DND-41 (cell line): ENCODE results near the gene LRRC3.

Experiments
- ATAC-seq: fragments of 200-7000 bp; cut with Tn5 transposase; 3 replicates; pipeline ENCODE4 v1.9.1; 2021; ENCODE audit warnings: low read depth; ENCODE audit not compliant: insufficient read depth
- DNase-seq: peaks from one replicate; pipeline ENCODE4 v3.0.0-alpha.2; 2020
- H2AFZ ChIP-seq: 2 replicates; pipeline ENCODE4 v1.6.0; 2012; ENCODE audit warnings: low read depth, low read length
- H3K27ac ChIP-seq: 2 replicates; pipeline ENCODE4 v1.5.1; 2012; ENCODE audit warnings: low read length, inconsistent platforms
- H3K27me3 ChIP-seq: fragments of 200-600 bp; sonication (generic); 2 replicates; pipeline ENCODE4 v1.6.0; 2012; ENCODE audit warnings: low read length, mild to moderate bottlenecking, inconsistent platforms; ENCODE audit not compliant: insufficient read depth, poor library complexity
- H3K36me3 ChIP-seq: 2 replicates; pipeline ENCODE4 v1.5.1; 2012; ENCODE audit warnings: low read length, inconsistent platforms; ENCODE audit not compliant: insufficient read depth
- H3K4me1 ChIP-seq: 2 replicates; pipeline ENCODE4 v1.5.1; 2012; ENCODE audit warnings: mild to moderate bottlenecking, low read length; ENCODE audit not compliant: insufficient read depth
- H3K4me2 ChIP-seq: 2 replicates; pipeline ENCODE4 v1.6.0; 2012; ENCODE audit warnings: mild to moderate bottlenecking, moderate library complexity, low read length, inconsistent platforms; ENCODE audit not compliant: insufficient read depth
- H3K4me3 ChIP-seq, 2 experiments: fragments of 200-600 bp in 1 of 2; shearing (Covaris generic) in 1 of 2; 2 replicates each; pipeline ENCODE4 v1.5.1; 2012 to 2016; ENCODE audit warnings: inconsistent platforms in 2 of 2, low read length in 2 of 2, mild to moderate bottlenecking in 2 of 2, low read depth in 1 of 2, moderate library complexity in 1 of 2
- H3K79me2 ChIP-seq: 2 replicates; pipeline ENCODE4 v1.6.0; 2012; ENCODE audit warnings: low read length, inconsistent platforms; ENCODE audit not compliant: insufficient read depth
- H3K9ac ChIP-seq: 2 replicates; pipeline ENCODE4 v1.6.0; 2012; ENCODE audit warnings: low read depth, mild to moderate bottlenecking, inconsistent platforms, low read length, moderate library complexity
- H3K9me3 ChIP-seq: 2 replicates; pipeline ENCODE4 v1.5.1; 2012; ENCODE audit warnings: low read length, moderate library complexity, mild to moderate bottlenecking, inconsistent platforms; ENCODE audit not compliant: insufficient read depth, severe bottlenecking
- H4K20me1 ChIP-seq: 2 replicates; pipeline ENCODE4 v1.6.0; 2012; ENCODE audit warnings: low read length; ENCODE audit not compliant: insufficient read depth
- EZH2 ChIP-seq: IDR thresholded peaks from 3 replicates; pipeline ENCODE4 v1.6.1; 2012; ENCODE audit warnings: borderline replicate concordance, low read depth, mild to moderate bottlenecking, moderate library complexity, low read length, inconsistent platforms; ENCODE audit not compliant: severe bottlenecking
- TF ChIP-seq, protein P1 (sequence below): IDR thresholded peaks from 2 replicates; pipeline ENCODE4 v1.5.1; 2012; ENCODE audit warnings: borderline replicate concordance, low read length, moderate library complexity, mild to moderate bottlenecking; ENCODE audit not compliant: poor library complexity, severe bottlenecking; ENCODE audit errors: extremely low read depth

The LRRC3 gene

DNA sequence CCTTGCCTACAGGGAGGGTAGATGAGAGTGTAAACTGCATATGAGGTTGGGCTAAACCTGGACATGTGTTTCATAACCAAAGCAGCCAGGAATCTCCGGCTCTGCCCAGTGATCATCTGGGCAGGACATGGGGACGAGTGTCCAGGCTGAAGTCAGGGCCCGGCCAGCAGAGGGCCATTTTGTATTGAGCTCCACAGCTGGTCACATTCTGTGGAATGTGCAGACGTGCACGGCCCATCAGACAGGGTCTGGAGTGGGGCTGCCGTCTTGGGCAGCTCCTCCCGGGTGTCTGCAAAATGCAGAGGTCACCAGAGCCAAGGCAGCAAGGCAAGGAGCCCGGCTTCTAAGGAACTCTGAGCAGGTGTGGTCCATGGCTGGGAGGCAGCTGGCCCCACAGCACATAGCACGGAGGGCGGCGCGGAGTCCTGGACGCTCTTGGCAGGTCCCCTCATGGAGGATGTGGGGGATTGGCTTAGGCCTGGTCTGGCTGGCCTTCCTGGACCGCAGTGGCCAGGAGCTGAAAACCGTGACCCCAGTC lies 6.2 kb downstream of the LRRC3 start:
- ATAC-seq (no peak), DNase-seq (no peak)
- H3K9ac ChIP-seq, result no peak overlapping the region
- no peak overlapping the region for H3K27ac ChIP-seq
- H3K27me3 ChIP-seq, result no peaks in the 10 kb centered on the region
- no peak overlapping the region for H3K4me3 ChIP-seq
- H2AFZ ChIP-seq, result no peak overlapping the region
- H4K20me1 ChIP-seq, result peaks cover 6% of the 10 kb centered on the region; the same call in 1 of the 2 replicates
- H3K4me2 ChIP-seq, result no peak overlapping the region
- TF ChIP-seq EZH2, result no peak
- H3K9me3 ChIP-seq, result no peaks in the 10 kb centered on the region
- H3K79me2 ChIP-seq, result no peaks in the 10 kb centered on the region
- H3K4me1 ChIP-seq, result no peaks in the 10 kb centered on the region
- no peaks in the 10 kb centered on the region for H3K36me3 ChIP-seq

DNA sequence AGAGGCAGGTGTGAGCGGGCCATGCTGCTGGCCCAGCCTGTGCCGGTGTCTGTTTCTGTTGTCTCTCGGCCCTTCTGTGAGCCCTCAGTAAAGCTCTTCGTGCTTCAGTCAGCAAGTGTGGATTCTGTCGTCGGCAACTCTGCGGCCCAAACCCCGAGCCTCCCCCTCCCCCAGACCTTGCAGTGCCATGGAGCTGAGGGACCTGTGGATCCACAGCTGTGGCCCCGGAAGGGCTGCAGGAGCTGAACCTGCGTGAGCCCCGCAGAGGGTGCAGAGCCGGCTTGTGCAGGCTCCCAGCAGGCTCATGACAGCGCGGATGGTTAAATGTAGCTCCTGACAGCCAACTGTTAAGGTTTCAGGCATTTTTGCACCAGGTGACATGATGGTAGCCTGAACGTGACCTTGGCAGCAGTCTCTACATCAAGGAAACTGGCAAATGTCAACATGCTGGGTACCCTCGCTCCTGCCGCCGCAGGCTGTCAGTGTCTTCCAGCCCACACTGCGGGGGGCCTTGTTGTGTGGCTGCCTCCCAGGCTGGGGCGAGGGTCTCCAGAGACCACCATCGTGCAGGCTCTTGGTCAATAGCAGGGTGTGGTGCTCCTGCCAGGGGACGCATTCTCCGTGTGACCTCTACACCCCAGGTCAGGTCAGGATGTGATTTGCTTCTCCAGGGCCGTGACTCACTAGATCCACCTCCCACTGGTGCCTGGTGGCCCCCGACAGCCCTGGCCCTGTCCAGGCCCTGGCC lies 7.0 kb downstream of the LRRC3 start:
- no peaks in the 10 kb centered on the region for H3K27me3 ChIP-seq
- H3K36me3 ChIP-seq, result no peaks in the 10 kb centered on the region
- TF ChIP-seq, protein P1, sequence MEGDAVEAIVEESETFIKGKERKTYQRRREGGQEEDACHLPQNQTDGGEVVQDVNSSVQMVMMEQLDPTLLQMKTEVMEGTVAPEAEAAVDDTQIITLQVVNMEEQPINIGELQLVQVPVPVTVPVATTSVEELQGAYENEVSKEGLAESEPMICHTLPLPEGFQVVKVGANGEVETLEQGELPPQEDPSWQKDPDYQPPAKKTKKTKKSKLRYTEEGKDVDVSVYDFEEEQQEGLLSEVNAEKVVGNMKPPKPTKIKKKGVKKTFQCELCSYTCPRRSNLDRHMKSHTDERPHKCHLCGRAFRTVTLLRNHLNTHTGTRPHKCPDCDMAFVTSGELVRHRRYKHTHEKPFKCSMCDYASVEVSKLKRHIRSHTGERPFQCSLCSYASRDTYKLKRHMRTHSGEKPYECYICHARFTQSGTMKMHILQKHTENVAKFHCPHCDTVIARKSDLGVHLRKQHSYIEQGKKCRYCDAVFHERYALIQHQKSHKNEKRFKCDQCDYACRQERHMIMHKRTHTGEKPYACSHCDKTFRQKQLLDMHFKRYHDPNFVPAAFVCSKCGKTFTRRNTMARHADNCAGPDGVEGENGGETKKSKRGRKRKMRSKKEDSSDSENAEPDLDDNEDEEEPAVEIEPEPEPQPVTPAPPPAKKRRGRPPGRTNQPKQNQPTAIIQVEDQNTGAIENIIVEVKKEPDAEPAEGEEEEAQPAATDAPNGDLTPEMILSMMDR, result no peak
- TF ChIP-seq EZH2, result no peak
- H3K27ac ChIP-seq, result no peak overlapping the region
- no peaks in the 10 kb centered on the region for H3K4me1 ChIP-seq
- H4K20me1 ChIP-seq, result peaks cover 7% of the 10 kb centered on the region; the same call in 1 of the 2 replicates
- no peaks in the 10 kb centered on the region for H3K79me2 ChIP-seq
- no peak overlapping the region for H3K4me3 ChIP-seq
- no peak for ATAC-seq
- no peak overlapping the region for H2AFZ ChIP-seq
- no peak overlapping the region for H3K4me2 ChIP-seq
- no peaks in the 10 kb centered on the region for H3K9me3 ChIP-seq
- DNase-seq, result no peak
- no peak overlapping the region for H3K9ac ChIP-seq

DNA sequence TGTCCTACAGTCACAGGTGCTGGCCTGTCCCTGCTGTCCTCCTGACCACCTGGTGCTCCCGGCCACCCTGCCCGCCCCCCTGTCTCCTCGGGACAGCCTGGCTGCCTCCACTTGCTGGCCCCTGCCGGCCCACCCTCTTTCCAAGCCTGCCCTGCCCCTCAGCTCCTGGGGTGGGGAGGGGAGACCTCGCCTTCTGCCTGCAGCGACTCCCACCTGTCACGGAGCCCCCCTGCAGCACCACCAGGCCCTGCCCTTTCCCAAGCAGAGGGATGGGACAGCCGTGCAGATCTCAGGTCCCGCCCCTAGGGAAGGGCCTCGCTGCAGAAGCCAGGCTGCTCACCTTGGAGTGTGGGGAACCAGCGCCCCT lies 7.5 kb downstream of the LRRC3 start:
- ATAC-seq (no peak), DNase-seq (no peak)
- H3K4me3 ChIP-seq, result no peak overlapping the region
- no peaks in the 10 kb centered on the region for H3K79me2 ChIP-seq
- TF ChIP-seq, protein P1, result no peak
- no peak for TF ChIP-seq EZH2
- no peak overlapping the region for H2AFZ ChIP-seq
- H3K4me2 ChIP-seq, result no peak overlapping the region
- peaks cover 7% of the 10 kb centered on the region; the same call in 1 of the 2 replicates for H4K20me1 ChIP-seq
- no peaks in the 10 kb centered on the region for H3K27me3 ChIP-seq
- no peak overlapping the region for H3K27ac ChIP-seq
- no peaks in the 10 kb centered on the region for H3K4me1 ChIP-seq
- H3K9me3 ChIP-seq, result no peaks in the 10 kb centered on the region
- H3K36me3 ChIP-seq, result no peaks in the 10 kb centered on the region
- H3K9ac ChIP-seq, result no peak overlapping the region

DNA sequence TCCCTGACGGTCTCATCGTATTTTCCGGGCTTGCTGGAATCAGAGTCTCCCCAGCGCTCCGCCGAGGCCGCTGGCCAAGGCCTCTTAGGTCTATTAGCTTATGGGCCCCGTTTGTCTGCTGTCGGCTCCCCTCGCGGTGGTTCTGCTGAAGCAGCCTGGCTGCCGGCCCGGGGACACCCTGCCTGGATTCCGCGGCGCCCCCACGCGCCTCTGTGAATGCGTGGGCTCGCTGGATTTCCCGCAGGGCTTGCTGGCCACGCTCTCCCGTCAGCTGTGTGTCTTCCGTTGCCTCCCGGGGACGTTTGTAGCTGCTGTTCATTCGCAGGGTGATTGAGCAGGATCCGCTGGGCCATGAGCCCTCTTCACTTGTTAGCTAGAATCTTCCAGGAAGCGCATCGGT lies 8.4 kb downstream of the LRRC3 start:
- no peak overlapping the region for H3K27ac ChIP-seq
- H3K36me3 ChIP-seq, result no peaks in the 10 kb centered on the region
- ATAC-seq (no peak), DNase-seq (no peak)
- no peaks in the 10 kb centered on the region for H3K79me2 ChIP-seq
- no peaks in the 10 kb centered on the region for H3K9me3 ChIP-seq
- H4K20me1 ChIP-seq, result peaks cover 7% of the 10 kb centered on the region; the same call in 1 of the 2 replicates
- H3K9ac ChIP-seq, result no peak overlapping the region
- H3K4me3 ChIP-seq, result no peak overlapping the region
- no peaks in the 10 kb centered on the region for H3K4me1 ChIP-seq
- H2AFZ ChIP-seq, result no peak overlapping the region
- TF ChIP-seq, protein P1, result no peak
- no peak for TF ChIP-seq EZH2
- no peak overlapping the region for H3K4me2 ChIP-seq
- no peaks in the 10 kb centered on the region for H3K27me3 ChIP-seq
